Testis (tissue), 3 donors: ENCODE results near the gene ABCB8. TPM values are rescaled to one million over a fixed set of nuclear protein-coding genes. Genes with fewer than 3 reads are reported as not detected.
A peak's percentile ranks its signal among the peaks of the same experiment; 100 is the strongest.

ENCODE experiments used
- DNase-seq: peaks from one replicate; pipeline ENCODE4 v3.0.0-alpha.2; 2019
- H3K27ac ChIP-seq, 2 donors: fragments of 200-600 bp; sonication (generic); one replicate each; pipeline ENCODE4 v1.5.1; 2019
- H3K27me3 ChIP-seq: fragments of 200-600 bp; sonication (generic); one replicate; pipeline ENCODE4 v1.5.1; 2019
- H3K36me3 ChIP-seq: fragments of 200-600 bp; sonication (generic); one replicate; pipeline ENCODE4 v1.5.1; 2017; ENCODE audit warnings: low read depth; ENCODE audit errors: missing control alignments
- H3K4me1 ChIP-seq: fragments of 200-600 bp; sonication (generic); one replicate; pipeline ENCODE4 v1.5.1; 2019
- H3K4me3 ChIP-seq, 2 donors: fragments of 200-600 bp; sonication (generic); one replicate each; pipeline ENCODE4 v1.5.1; 2017 to 2019
- H3K9me3 ChIP-seq: fragments of 200-600 bp; sonication (generic); one replicate; pipeline ENCODE4 v1.5.1; 2017
- CTCF ChIP-seq, 3 experiments: fragments of 450-650 bp in 2 of 3; fragments of 200-600 bp in 1 of 3; sonication (generic) in 1 of 3; IDR thresholded peaks; one replicate each; pipeline ENCODE4 v1.5.1; 2016 to 2019; ENCODE audit warnings: antibody characterized with exemption in 3 of 3, mild to moderate bottlenecking in 2 of 3, moderate library complexity in 1 of 3
- POLR2A ChIP-seq: fragments of 450-650 bp; IDR thresholded peaks from one replicate; pipeline ENCODE4 v1.6.1; 2017; ENCODE audit warnings: antibody characterized with exemption, mild to moderate bottlenecking, moderate library complexity
- WGBS, 2 donors: methylation state at CpG; one replicate each; pipeline ENCODE4 v1.1.5; 2018; 5-methylcytosine and 5-hydroxymethylcytosine counted together
- intact Hi-C: fragments of 100-400 bp; cut with DNase I; formaldehyde crosslinking; loops from one replicate; pipeline ENCODE4 v1.15.1; 2023; ENCODE audit warnings: low total_unique reads
- polyA plus RNA-seq: library from polyadenylated mRNA; stranded (reverse); fragments of 350-450 nt; fragmentation: Illumina TruSeq; extraction: RNeasy Lipid Tissue Mini Kit (QIAGEN cat#74804); gene quantifications from one replicate; pipeline ENCODE4 v1.2.3, GENCODE V29; 2014; ENCODE audit warnings: low read depth, low replicate concordance; ENCODE audit not compliant: insufficient read depth
- total RNA-seq, 2 donors: library from RNA; depleted of rRNA; stranded (reverse); fragments of >200 nt; gene quantifications; one replicate each; pipeline ENCODE4 v1.2.3, GENCODE V29; 2016

The ABCB8 gene
- total and polyA plus RNA-seq, 3 donors from 2014 or later: 34.9 to 76.8 (median 59.6) TPM

- Histone ChIP-seq H3K27me3 (no peaks in the 10 kb centered on the region), H3K4me3 (no peak overlapping the region), H3K36me3 (no peaks in the 10 kb centered on the region), H3K9me3 (no peaks in the 10 kb centered on the region), H3K27ac (no peak overlapping the region), H3K4me1 (peaks cover 31% of the 10 kb centered on the region)
- TF ChIP-seq POLR2A (no peak), CTCF (IDR thresholded peaks at IDR 0.05) (peak in 1 of 3 experiments; percentile 3)
- intact Hi-C loops: no loop called here
- 81 to 96% methylated on average over 9 to 26 of the region's 33 CpGs for WGBS, 2 donors
- no peak for DNase-seq
These were observed 48.8 kb downstream of the ABCB8 start for GRCh38 chr7:151076863-151077704.

- Histone ChIP-seq H3K9me3 (no peaks in the 10 kb centered on the region), H3K36me3 (no peaks in the 10 kb centered on the region), H3K4me3 (no peak overlapping the region), H3K27me3 (no peaks in the 10 kb centered on the region), H3K27ac (peak overlapping the region in 1 of 2 donors; percentile 44), H3K4me1 (peaks cover 38% of the 10 kb centered on the region)
- no peak for TF ChIP-seq POLR2A
- TF ChIP-seq CTCF (IDR thresholded peaks at IDR 0.05): no peak
- 77 to 81% methylated on average over 7 to 10 of the region's 10 CpGs for WGBS, 2 donors
- DNase-seq: no peak
- intact Hi-C loops: no loop called here
These were observed 49.5 kb downstream of the ABCB8 start for GRCh38 chr7:151077705-151078232.

- Histone ChIP-seq H3K36me3 (no peaks in the 10 kb centered on the region), H3K27ac (peak overlapping the region in 1 of 2 donors; percentile 44), H3K4me1 (peaks cover 39% of the 10 kb centered on the region), H3K27me3 (no peaks in the 10 kb centered on the region), H3K4me3 (no peak overlapping the region), H3K9me3 (no peaks in the 10 kb centered on the region)
- WGBS, 2 donors: 27 to 41% methylated on average over 16 to 22 of the region's 22 CpGs
- intact Hi-C loops: no loop called here
- no peak for DNase-seq
- no peak for TF ChIP-seq POLR2A
- no peak for TF ChIP-seq CTCF (IDR thresholded peaks at IDR 0.05)
These were observed 50.2 kb downstream of the ABCB8 start for GRCh38 chr7:151078233-151079040.

GRCh38 chr7:151079199-151079910, 51.1 kb downstream of the ABCB8 start:
- no peak for TF ChIP-seq POLR2A
- TF ChIP-seq CTCF (IDR thresholded peaks at IDR 0.05): no peak
- Histone ChIP-seq H3K27ac (no peak overlapping the region), H3K4me1 (peaks cover 39% of the 10 kb centered on the region), H3K9me3 (no peaks in the 10 kb centered on the region), H3K27me3 (no peaks in the 10 kb centered on the region), H3K4me3 (peak overlapping the region in 1 of 2 donors; percentile 90), H3K36me3 (no peaks in the 10 kb centered on the region)
- no peak for DNase-seq
- intact Hi-C loops: no loop called here
- WGBS, 2 donors: 46 to 60% methylated on average over 21 to 27 of the region's 27 CpGs
